HepG2 (cell line): ENCODE data around the gene TRPV4.

Experiments
- EZH2 ChIP-seq: conservative IDR thresholded peaks from 2 replicates; pipeline ENCODE4 v1.6.1; 2012; ENCODE audit warnings: mild to moderate bottlenecking, low read depth, low read length, moderate library complexity
- POLR2A ChIP-seq, 2 experiments: IDR thresholded peaks; 2 replicates each; pipeline ENCODE4 v1.6.1; 2011; ENCODE audit warnings: low read depth in 2 of 2, low read length in 2 of 2, mild to moderate bottlenecking in 1 of 2, moderate library complexity in 1 of 2; ENCODE audit not compliant: insufficient read depth in 1 of 2
- REST ChIP-seq, 2 experiments: IDR thresholded peaks; 2 replicates each; pipeline ENCODE4 v1.6.1; 2011 to 2012; ENCODE audit warnings: low read length in 2 of 2, borderline replicate concordance in 1 of 2, low read depth in 1 of 2, mild to moderate bottlenecking in 1 of 2, moderate library complexity in 1 of 2
- ZNF451 ChIP-seq: sonication (generic); formaldehyde crosslinking; IDR thresholded peaks from 2 replicates; pipeline ENCODE4 v1.5.0; 2020; ENCODE audit warnings: mild to moderate bottlenecking, missing genetic modification reagents
- TF ChIP-seq, protein P1 (sequence below): sonication (generic); formaldehyde crosslinking; IDR thresholded peaks from 2 replicates; pipeline ENCODE4 v1.5.0; 2020; ENCODE audit warnings: mild to moderate bottlenecking, missing genetic modification reagents, moderate library complexity

- TF ChIP-seq, protein P1, sequence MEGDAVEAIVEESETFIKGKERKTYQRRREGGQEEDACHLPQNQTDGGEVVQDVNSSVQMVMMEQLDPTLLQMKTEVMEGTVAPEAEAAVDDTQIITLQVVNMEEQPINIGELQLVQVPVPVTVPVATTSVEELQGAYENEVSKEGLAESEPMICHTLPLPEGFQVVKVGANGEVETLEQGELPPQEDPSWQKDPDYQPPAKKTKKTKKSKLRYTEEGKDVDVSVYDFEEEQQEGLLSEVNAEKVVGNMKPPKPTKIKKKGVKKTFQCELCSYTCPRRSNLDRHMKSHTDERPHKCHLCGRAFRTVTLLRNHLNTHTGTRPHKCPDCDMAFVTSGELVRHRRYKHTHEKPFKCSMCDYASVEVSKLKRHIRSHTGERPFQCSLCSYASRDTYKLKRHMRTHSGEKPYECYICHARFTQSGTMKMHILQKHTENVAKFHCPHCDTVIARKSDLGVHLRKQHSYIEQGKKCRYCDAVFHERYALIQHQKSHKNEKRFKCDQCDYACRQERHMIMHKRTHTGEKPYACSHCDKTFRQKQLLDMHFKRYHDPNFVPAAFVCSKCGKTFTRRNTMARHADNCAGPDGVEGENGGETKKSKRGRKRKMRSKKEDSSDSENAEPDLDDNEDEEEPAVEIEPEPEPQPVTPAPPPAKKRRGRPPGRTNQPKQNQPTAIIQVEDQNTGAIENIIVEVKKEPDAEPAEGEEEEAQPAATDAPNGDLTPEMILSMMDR: no peak
- TF ChIP-seq ZNF451: no peak
- no peak for TF ChIP-seq EZH2
- no peak for TF ChIP-seq REST (IDR thresholded peaks at IDR 0.05; ENCODE audit: borderline replicate concordance in 1 of 2, low read depth in 1 of 2, low read length in 2 of 2)
- no peak for TF ChIP-seq POLR2A (IDR thresholded peaks at IDR 0.05; ENCODE audit: insufficient read depth in 1 of 2, low read depth in 2 of 2, low read length in 2 of 2)
Measured at GRCh38 chr12:109870648-109871047, 37.5 kb upstream of the TRPV4 start.
